H1 (cell line): ENCODE results near the gene PPP1R15B.

ENCODE experiments used
- EP300 ChIP-seq, 2 experiments: IDR thresholded peaks; 1 replicate in 1 of 2; 2 replicates in 1 of 2; pipeline ENCODE4 v1.6.1; 2011 to 2012; ENCODE audit warnings: low read depth in 2 of 2, low read length in 2 of 2, mild to moderate bottlenecking in 2 of 2, borderline replicate concordance in 1 of 2, inconsistent platforms in 1 of 2, moderate library complexity in 1 of 2
- EZH2 ChIP-seq: fragments of 200-600 bp; sonication (generic); IDR thresholded peaks from 2 replicates; pipeline ENCODE4 v1.7.1; 2012; ENCODE audit warnings: low read depth, mild to moderate bottlenecking, moderate library complexity, low read length, inconsistent platforms; ENCODE audit not compliant: severe bottlenecking
- POLR2A ChIP-seq, 2 experiments: IDR thresholded peaks; 1 replicate in 1 of 2; 2 replicates in 1 of 2; pipeline ENCODE4 v1.6.1; 2011; ENCODE audit warnings: low read depth in 2 of 2, low read length in 2 of 2, mild to moderate bottlenecking in 2 of 2; ENCODE audit errors: control extremely low read depth in 1 of 2
- POLR2AphosphoS5 ChIP-seq: IDR thresholded peaks from 2 replicates; pipeline ENCODE4 v1.6.1; 2011; ENCODE audit warnings: low read depth, low read length
- SIX5 ChIP-seq: IDR thresholded peaks from 2 replicates; pipeline ENCODE4 v1.6.1; 2011; ENCODE audit warnings: mild to moderate bottlenecking, low read depth, low read length
- TF ChIP-seq, protein P1 (sequence below), 3 experiments: IDR thresholded peaks; 1 replicate in 2 of 3; 2 replicates in 1 of 3; pipeline versions ENCODE4 v1.5.1 to v1.6.1; 2011; ENCODE audit warnings: low read length in 3 of 3, mild to moderate bottlenecking in 3 of 3, inconsistent platforms in 2 of 3, low read depth in 1 of 3, moderate library complexity in 1 of 3; ENCODE audit not compliant: insufficient read depth in 1 of 3; ENCODE audit errors: control extremely low read depth in 1 of 3

- TF ChIP-seq, protein P1, sequence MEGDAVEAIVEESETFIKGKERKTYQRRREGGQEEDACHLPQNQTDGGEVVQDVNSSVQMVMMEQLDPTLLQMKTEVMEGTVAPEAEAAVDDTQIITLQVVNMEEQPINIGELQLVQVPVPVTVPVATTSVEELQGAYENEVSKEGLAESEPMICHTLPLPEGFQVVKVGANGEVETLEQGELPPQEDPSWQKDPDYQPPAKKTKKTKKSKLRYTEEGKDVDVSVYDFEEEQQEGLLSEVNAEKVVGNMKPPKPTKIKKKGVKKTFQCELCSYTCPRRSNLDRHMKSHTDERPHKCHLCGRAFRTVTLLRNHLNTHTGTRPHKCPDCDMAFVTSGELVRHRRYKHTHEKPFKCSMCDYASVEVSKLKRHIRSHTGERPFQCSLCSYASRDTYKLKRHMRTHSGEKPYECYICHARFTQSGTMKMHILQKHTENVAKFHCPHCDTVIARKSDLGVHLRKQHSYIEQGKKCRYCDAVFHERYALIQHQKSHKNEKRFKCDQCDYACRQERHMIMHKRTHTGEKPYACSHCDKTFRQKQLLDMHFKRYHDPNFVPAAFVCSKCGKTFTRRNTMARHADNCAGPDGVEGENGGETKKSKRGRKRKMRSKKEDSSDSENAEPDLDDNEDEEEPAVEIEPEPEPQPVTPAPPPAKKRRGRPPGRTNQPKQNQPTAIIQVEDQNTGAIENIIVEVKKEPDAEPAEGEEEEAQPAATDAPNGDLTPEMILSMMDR (IDR thresholded peaks at IDR 0.05; ENCODE audit: control extremely low read depth in 1 of 3, insufficient read depth in 1 of 3, low read depth in 1 of 3, low read length in 3 of 3): no peak
- TF ChIP-seq POLR2AphosphoS5: no peak
- TF ChIP-seq EP300 (IDR thresholded peaks at IDR 0.05; ENCODE audit: borderline replicate concordance in 1 of 2, low read depth in 2 of 2, low read length in 2 of 2): no peak
- peak; percentile 63 for TF ChIP-seq EZH2
- no peak for TF ChIP-seq SIX5
- peak in 1 of 2 experiments; percentile 25; a peak in 1 of 3 replicates for TF ChIP-seq POLR2A (IDR thresholded peaks at IDR 0.05; ENCODE audit: control extremely low read depth in 1 of 2, low read depth in 2 of 2, low read length in 2 of 2)
Observed at GRCh38 chr1:204377800-204378668, 33.6 kb downstream of the PPP1R15B start.
